Measurements from ENCODE around the gene MORC1.

MORC1 gene

DNA sequence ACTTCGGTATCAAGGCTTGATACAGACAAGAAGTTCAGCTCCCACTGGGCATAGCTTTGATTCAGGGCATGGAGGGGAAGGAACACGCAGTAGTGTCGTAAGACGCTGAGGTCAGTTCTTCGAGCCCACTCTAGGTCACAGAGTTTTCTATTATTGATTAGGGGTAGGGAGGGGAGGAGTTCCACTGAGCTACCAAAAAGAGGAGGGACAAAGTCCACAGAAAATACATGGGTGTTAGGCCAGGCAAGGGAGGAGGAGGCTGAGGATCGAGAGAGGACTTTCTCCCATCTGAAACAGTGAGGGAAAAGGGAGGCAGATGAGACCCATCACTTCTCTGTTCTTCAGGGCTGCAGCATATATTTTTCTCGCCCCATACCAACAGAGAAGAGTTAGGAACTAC lies 89.2 kb downstream of the MORC1 start:
- TF ChIP-seq SIN3A (IDR thresholded peaks at IDR 0.05; ENCODE audit: borderline replicate concordance, insufficient read depth, low read length) (no peak), TAF1 (IDR thresholded peaks at IDR 0.05; ENCODE audit: borderline replicate concordance, insufficient read depth, low read length) (no peak), POLR2AphosphoS5 (IDR thresholded peaks at IDR 0.05; ENCODE audit: low read depth, low read length) (no peak), FOXP2 (optimal IDR thresholded peaks at IDR 0.05; ENCODE audit: borderline replicate concordance, extremely low read depth, extremely low read length, insufficient read depth) (no peak)
- TF ChIP-seq, protein P1, sequence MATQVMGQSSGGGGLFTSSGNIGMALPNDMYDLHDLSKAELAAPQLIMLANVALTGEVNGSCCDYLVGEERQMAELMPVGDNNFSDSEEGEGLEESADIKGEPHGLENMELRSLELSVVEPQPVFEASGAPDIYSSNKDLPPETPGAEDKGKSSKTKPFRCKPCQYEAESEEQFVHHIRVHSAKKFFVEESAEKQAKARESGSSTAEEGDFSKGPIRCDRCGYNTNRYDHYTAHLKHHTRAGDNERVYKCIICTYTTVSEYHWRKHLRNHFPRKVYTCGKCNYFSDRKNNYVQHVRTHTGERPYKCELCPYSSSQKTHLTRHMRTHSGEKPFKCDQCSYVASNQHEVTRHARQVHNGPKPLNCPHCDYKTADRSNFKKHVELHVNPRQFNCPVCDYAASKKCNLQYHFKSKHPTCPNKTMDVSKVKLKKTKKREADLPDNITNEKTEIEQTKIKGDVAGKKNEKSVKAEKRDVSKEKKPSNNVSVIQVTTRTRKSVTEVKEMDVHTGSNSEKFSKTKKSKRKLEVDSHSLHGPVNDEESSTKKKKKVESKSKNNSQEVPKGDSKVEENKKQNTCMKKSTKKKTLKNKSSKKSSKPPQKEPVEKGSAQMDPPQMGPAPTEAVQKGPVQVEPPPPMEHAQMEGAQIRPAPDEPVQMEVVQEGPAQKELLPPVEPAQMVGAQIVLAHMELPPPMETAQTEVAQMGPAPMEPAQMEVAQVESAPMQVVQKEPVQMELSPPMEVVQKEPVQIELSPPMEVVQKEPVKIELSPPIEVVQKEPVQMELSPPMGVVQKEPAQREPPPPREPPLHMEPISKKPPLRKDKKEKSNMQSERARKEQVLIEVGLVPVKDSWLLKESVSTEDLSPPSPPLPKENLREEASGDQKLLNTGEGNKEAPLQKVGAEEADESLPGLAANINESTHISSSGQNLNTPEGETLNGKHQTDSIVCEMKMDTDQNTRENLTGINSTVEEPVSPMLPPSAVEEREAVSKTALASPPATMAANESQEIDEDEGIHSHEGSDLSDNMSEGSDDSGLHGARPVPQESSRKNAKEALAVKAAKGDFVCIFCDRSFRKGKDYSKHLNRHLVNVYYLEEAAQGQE (IDR thresholded peaks at IDR 0.05; ENCODE audit: insufficient read depth in 1 of 2, low read depth in 2 of 2, low read length in 2 of 2) = no peak

DNA sequence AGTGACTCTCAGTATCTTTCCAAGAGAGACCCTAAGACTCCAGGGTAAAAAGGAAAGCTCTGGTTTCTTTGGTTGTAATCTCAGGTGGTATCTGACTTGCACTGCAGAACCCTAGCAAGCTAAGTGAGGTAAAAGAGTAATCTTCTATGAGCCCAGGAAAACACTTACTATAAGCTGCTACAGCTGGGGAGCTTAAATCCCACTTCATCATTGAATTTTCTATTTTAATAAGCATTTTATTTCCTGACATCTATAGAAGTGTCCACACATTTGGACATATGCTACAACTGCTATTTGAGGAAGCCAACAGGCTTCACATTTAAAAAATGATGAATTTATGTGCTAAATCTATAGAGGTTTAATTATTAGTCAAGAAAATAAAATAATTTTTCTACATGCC lies 91.1 kb downstream of the MORC1 start:
- TF ChIP-seq, protein P1 (IDR thresholded peaks at IDR 0.05; ENCODE audit: insufficient read depth in 1 of 2, low read depth in 2 of 2, low read length in 2 of 2) = no peak
- TF ChIP-seq POLR2AphosphoS5 (IDR thresholded peaks at IDR 0.05; ENCODE audit: low read depth, low read length) (no peak), FOXP2 (optimal IDR thresholded peaks at IDR 0.05; ENCODE audit: borderline replicate concordance, extremely low read depth, extremely low read length, insufficient read depth) (no peak), TAF1 (IDR thresholded peaks at IDR 0.05; ENCODE audit: borderline replicate concordance, insufficient read depth, low read length) (no peak), SIN3A (IDR thresholded peaks at IDR 0.05; ENCODE audit: borderline replicate concordance, insufficient read depth, low read length) (no peak)

DNA sequence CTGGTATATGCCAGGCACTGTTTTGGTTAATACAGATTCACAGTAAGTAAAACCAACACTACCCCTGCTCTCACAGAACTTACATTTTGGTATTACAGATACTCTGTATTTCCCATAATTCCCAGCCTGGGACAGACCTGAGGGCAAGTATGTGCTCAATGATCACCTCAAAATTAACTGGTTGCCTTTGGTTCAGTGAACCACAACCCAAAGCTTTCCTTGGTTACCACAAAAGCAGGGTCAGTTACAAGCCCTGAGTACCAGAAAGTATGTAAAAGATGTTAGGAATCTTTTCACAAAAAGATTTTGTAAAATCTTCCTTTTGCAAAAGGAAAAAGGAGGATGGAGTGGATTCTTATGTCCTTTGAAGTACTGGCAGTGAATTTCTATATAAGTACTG lies 92.0 kb downstream of the MORC1 start:
- TF ChIP-seq POLR2AphosphoS5 (IDR thresholded peaks at IDR 0.05; ENCODE audit: low read depth, low read length) = no peak
- TF ChIP-seq, protein P1 (IDR thresholded peaks at IDR 0.05; ENCODE audit: insufficient read depth in 1 of 2, low read depth in 2 of 2, low read length in 2 of 2) = no peak
- TF ChIP-seq SIN3A (IDR thresholded peaks at IDR 0.05; ENCODE audit: borderline replicate concordance, insufficient read depth, low read length) = no peak
- TF ChIP-seq TAF1 (IDR thresholded peaks at IDR 0.05; ENCODE audit: borderline replicate concordance, insufficient read depth, low read length) = no peak
- TF ChIP-seq FOXP2 (optimal IDR thresholded peaks at IDR 0.05; ENCODE audit: borderline replicate concordance, extremely low read depth, extremely low read length, insufficient read depth) = no peak

DNA sequence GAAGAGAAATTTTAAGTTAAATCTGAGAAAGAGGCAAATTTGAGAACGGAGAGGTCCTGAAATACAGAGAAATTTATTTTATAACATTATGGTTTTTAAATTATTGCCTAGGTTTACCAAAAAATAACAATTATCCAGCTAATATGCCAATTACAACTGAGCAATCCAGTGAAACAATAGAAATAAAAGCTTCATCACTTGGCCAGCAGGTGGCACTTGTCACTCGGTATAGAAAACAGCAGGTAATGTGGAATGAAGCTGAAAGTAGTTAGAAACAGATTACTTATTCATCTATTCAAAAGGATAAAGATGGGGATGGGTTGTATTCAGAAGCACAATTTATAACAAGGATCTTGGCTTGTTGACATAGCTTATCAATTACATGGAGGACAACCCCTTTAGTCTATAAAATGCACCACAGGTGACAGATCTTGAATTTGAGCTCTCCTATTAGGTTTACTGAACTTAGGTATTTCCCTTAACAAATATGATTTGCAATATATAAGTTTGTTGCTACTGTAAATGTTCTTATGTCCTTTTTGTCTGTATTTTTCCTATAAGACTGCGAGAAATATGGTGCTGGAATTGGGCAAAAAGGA lies 94.2 kb downstream of the MORC1 start:
- TF ChIP-seq, protein P1 (IDR thresholded peaks at IDR 0.05; ENCODE audit: insufficient read depth in 1 of 2, low read depth in 2 of 2, low read length in 2 of 2) = no peak
- TF ChIP-seq SIN3A (IDR thresholded peaks at IDR 0.05; ENCODE audit: borderline replicate concordance, insufficient read depth, low read length) = no peak
- no peak for TF ChIP-seq FOXP2 (optimal IDR thresholded peaks at IDR 0.05; ENCODE audit: borderline replicate concordance, extremely low read depth, extremely low read length, insufficient read depth)
- no peak for TF ChIP-seq TAF1 (IDR thresholded peaks at IDR 0.05; ENCODE audit: borderline replicate concordance, insufficient read depth, low read length)
- no peak for TF ChIP-seq POLR2AphosphoS5 (IDR thresholded peaks at IDR 0.05; ENCODE audit: low read depth, low read length)

All from PFSK-1 (cell line).